A549 (cell line): ENCODE data around the gene SSR3. TPM values are rescaled to one million over a fixed set of nuclear protein-coding genes. Genes with fewer than 3 reads are reported as not detected.

Experiments
- ATAC-seq, 2 experiments: fragments of 200-7000 bp in 1 of 2; fragments of >200 bp in 1 of 2; cut with Nextera tagmentation in 1 of 2; cut with Tn5 transposase in 1 of 2; 3 replicates each; pipeline versions ENCODE4 v1.8.0 to v1.9.1; 2018 to 2020; ENCODE audit warnings: mild to moderate bottlenecking in 1 of 2, moderate library complexity in 1 of 2
- CTCF ChIA-PET: fragments of 300-600 bp; sonication (Branson Sonifier 250); formaldehyde crosslinking; extraction: SDS; loops from one replicate; lab custom pipeline; 2021; ENCODE audit warnings: antibody characterized with exemption, inconsistent platforms; lab: Yijun Ruan, JAX
- POLR2A ChIA-PET: fragments of 350-600 bp; formaldehyde crosslinking; extraction: SDS; loops from one replicate; lab custom pipeline; 2021; ENCODE audit warnings: antibody characterized with exemption, inconsistent platforms; lab: Yijun Ruan, JAX
- DNase-seq, 2 experiments: peaks; one replicate each; pipeline versions ENCODE4 v3.0.0 to v3.0.0-alpha.2; 2011 to 2016; ENCODE audit warnings: low read depth in 1 of 2, low spot score in 1 of 2
- FAIRE-seq: peaks from 2 replicates; lab custom pipeline; 2011; peaks lifted over from hg19 to GRCh38; lab: Jason Lieb, UNC
- H3K27ac ChIP-seq, 2 experiments: fragments of >200 bp; sonication (Bioruptor Twin); formaldehyde crosslinking; 3 replicates each; pipeline ENCODE4 v1.5.1; 2016 to 2017
- H3K4me1 ChIP-seq: fragments of >200 bp; sonication (Bioruptor Twin); formaldehyde crosslinking; 3 replicates; pipeline ENCODE4 v1.6.1; 2016
- H3K4me2 ChIP-seq: fragments of >200 bp; sonication (Bioruptor Twin); formaldehyde crosslinking; 3 replicates; pipeline ENCODE4 v1.6.1; 2016
- H3K4me3 ChIP-seq: fragments of >200 bp; sonication (Bioruptor Twin); formaldehyde crosslinking; 3 replicates; pipeline ENCODE4 v1.5.1; 2016
- H3K9me3 ChIP-seq: fragments of >200 bp; sonication (Bioruptor Twin); formaldehyde crosslinking; 3 replicates; pipeline ENCODE4 v1.6.1; 2016
- BHLHE40 ChIP-seq: IDR thresholded peaks from 2 replicates; pipeline ENCODE4 v1.6.1; 2012; ENCODE audit warnings: low read depth, low read length, inconsistent platforms
- CBX2 ChIP-seq: fragments of 200-600 bp; sonication (generic); IDR thresholded peaks from 2 replicates; pipeline ENCODE4 v1.6.1; 2016; ENCODE audit warnings: low read depth, mild to moderate bottlenecking, borderline replicate concordance
- CHD4 ChIP-seq: fragments of 200-600 bp; sonication (generic); IDR thresholded peaks from 2 replicates; pipeline ENCODE4 v1.6.1; 2016; ENCODE audit warnings: antibody characterized with exemption, mild to moderate bottlenecking, borderline replicate concordance
- EHMT2 ChIP-seq: fragments of 200-600 bp; sonication (generic); IDR thresholded peaks from 2 replicates; pipeline ENCODE4 v1.6.1; 2016; ENCODE audit warnings: antibody characterized with exemption, low read depth, mild to moderate bottlenecking, moderate library complexity
- EP300 ChIP-seq, 2 experiments: fragments of >200 bp; sonication (Bioruptor Twin); formaldehyde crosslinking; IDR thresholded peaks; 2 replicates in 1 of 2; 3 replicates in 1 of 2; pipeline ENCODE4 v1.6.1; 2016 to 2017
- FOSL2 ChIP-seq, 2 experiments: fragments of 450-650 bp in 1 of 2; fragments of >200 bp in 1 of 2; sonication (Bioruptor Twin) in 1 of 2; formaldehyde crosslinking; IDR thresholded peaks; 2 replicates each; pipeline versions ENCODE4 v1.5.0 to v1.6.1; 2016 to 2020; ENCODE audit warnings: mild to moderate bottlenecking in 1 of 2, moderate library complexity in 1 of 2
- FOXS1 ChIP-seq: fragments of 250-450 bp; sonication (Bioruptor Pico); IDR thresholded peaks from 2 replicates; pipeline ENCODE4 v1.5.0; 2020; ENCODE audit warnings: mild to moderate bottlenecking, moderate library complexity
- MAZ ChIP-seq: fragments of 150-350 bp; IDR thresholded peaks from 2 replicates; pipeline ENCODE4 v1.6.1; 2014; ENCODE audit warnings: antibody characterized with exemption, low read depth, low read length, borderline replicate concordance
- NR3C1 ChIP-seq: fragments of >200 bp; sonication (Bioruptor Twin); formaldehyde crosslinking; IDR thresholded peaks from 3 replicates; pipeline ENCODE4 v1.6.1; 2017
- POLR2A ChIP-seq: IDR thresholded peaks from 2 replicates; pipeline ENCODE4 v1.6.1; 2012; ENCODE audit warnings: mild to moderate bottlenecking, low read length
- POLR2AphosphoS2 ChIP-seq: conservative IDR thresholded peaks from 2 replicates; pipeline ENCODE4 v1.6.1; 2012; ENCODE audit warnings: low read length, improper control_type of control experiment, inconsistent platforms
- RFX5 ChIP-seq: fragments of 450-650 bp; IDR thresholded peaks from 2 replicates; pipeline ENCODE4 v1.7.1; 2014; ENCODE audit warnings: antibody characterized with exemption, mild to moderate bottlenecking, moderate library complexity
- SMC3 ChIP-seq: fragments of >200 bp; sonication (Bioruptor Twin); formaldehyde crosslinking; IDR thresholded peaks from 3 replicates; pipeline ENCODE4 v1.6.1; 2018; ENCODE audit warnings: inconsistent platforms
- ZNF302 ChIP-seq: fragments of 250-450 bp; sonication (Bioruptor Pico); IDR thresholded peaks from 2 replicates; pipeline ENCODE4 v1.9.0; 2021; ENCODE audit warnings: inconsistent platforms, mild to moderate bottlenecking, moderate library complexity
- WGBS: methylation state at CpG from one replicate; pipeline ENCODE4 v1.1.6; 2017; ENCODE audit errors: missing lambda C conversion rate; 5-methylcytosine and 5-hydroxymethylcytosine counted together
- polyA plus RNA-seq, 4 experiments: library from polyadenylated mRNA; depleted of rRNA in 3 of 4; stranded (reverse); fragments of >200 nt; fragmentation: RNase III in 1 of 4; extraction: RNeasy Plus Mini Kit Qiagen cat#74134 plus additional on column Dnase treatment in 1 of 4; gene quantifications; 2 replicates in 3 of 4; 3 replicates in 1 of 4; pipeline ENCODE4 v1.2.3, GENCODE V29; 2011 to 2017
- TF ChIP-seq, protein P1 (sequence below): fragments of 250-450 bp; sonication (Bioruptor Pico); IDR thresholded peaks from 2 replicates; pipeline ENCODE4 v1.5.0; 2020; ENCODE audit warnings: low read depth, mild to moderate bottlenecking, moderate library complexity
- TF ChIP-seq, protein P2 (sequence below): fragments of >200 bp; sonication (Bioruptor Twin); formaldehyde crosslinking; IDR thresholded peaks from 3 replicates; pipeline ENCODE4 v1.6.1; 2016
- TF ChIP-seq, protein P3 (sequence below): fragments of >200 bp; sonication (Bioruptor Twin); formaldehyde crosslinking; IDR thresholded peaks from 3 replicates; pipeline ENCODE4 v1.5.1; 2016
- TF ChIP-seq, protein P4 (sequence below): fragments of 200-600 bp; sonication (generic); IDR thresholded peaks from 2 replicates; pipeline ENCODE4 v1.6.1; 2016; ENCODE audit warnings: antibody characterized with exemption, mild to moderate bottlenecking, moderate library complexity

SSR3 gene
- polyA plus RNA-seq, 2 of the 4 experiments (the other 2 are of a cell fraction), result 154 to 187 TPM

DNA sequence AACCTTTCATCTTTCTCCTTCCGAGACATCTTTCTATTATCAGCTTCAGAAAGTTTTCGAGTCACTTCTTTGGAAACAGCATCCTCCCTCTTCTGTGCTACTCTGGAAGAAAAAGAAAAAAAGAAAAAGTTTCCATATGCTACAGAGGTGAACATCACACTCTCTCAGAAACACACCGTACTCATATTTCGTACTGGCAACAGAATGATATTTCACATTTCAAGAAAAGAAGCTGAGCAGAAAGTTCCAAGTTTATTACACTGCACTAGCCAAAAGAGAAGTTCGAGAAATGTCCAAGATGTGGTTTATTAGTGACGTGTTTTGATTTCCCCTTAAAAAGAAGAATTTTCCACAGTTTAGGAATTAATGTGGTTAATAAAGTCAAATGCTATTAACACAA lies 6.0 kb downstream of the SSR3 start:
- no peak overlapping the region for H3K4me2 ChIP-seq
- no peaks in the 10 kb centered on the region for H3K9me3 ChIP-seq
- no peak for ATAC-seq
- no peak for FAIRE-seq
- ChIA-PET POLR2A (no interaction called here), CTCF (interaction anchor here (0.8 to 3.0 kb wide), 6 partner anchors 7 to 588 kb away, joined by 3 to 12 read pairs (median 6); no protein-coding TSS in a partner anchor)
- H3K27ac ChIP-seq, result no peak overlapping the region
- TF ChIP-seq ZNF302 (CRISPR knock-in tag), result no peak
- no peak for TF ChIP-seq POLR2AphosphoS2
- no peak for TF ChIP-seq SMC3
- TF ChIP-seq, protein P1, sequence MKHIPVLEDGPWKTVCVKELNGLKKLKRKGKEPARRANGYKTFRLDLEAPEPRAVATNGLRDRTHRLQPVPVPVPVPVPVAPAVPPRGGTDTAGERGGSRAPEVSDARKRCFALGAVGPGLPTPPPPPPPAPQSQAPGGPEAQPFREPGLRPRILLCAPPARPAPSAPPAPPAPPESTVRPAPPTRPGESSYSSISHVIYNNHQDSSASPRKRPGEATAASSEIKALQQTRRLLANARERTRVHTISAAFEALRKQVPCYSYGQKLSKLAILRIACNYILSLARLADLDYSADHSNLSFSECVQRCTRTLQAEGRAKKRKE, result no peak
- no peak for TF ChIP-seq MAZ
- TF ChIP-seq CBX2, result no peak
- no peak for TF ChIP-seq NR3C1
- H3K4me1 ChIP-seq, result peaks cover 12% of the 10 kb centered on the region; the same call in 2 of the 3 replicates
- 93% methylated on average over 6 of the region's 6 CpGs for WGBS
- H3K4me3 ChIP-seq, result no peak overlapping the region
- no peak for DNase-seq

DNA sequence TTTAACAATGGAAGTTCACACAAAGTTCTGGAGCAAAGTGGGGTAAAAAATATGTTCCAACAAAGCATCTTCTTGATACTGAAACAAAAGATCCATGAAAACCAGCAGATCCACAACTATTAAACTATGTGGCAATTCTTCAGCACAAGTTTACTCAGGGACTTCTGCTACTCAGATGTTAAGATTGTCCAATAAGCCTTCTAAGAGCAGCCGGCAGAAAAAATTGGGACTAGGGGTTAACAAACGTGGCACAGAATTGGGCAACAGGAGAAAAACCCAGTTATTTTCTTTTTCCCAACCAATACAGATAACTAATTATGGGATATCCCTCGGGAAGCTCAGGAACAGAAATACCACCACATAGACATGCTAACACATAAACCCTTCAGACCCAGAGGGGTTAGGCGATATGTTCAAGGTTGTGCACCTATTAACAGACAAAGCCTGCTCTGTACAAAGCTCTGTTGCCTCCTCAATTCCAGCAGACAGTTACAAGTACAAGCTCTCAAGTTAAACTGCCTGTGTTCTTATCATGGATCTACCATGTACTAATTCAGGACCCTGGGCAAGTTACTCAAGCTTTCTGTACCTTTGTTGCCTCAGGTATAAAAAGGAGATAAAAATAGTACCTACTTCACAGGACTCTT lies 6.8 kb downstream of the SSR3 start:
- Histone ChIP-seq H3K4me3 (no peak overlapping the region), H3K27ac (no peak overlapping the region), H3K9me3 (no peaks in the 10 kb centered on the region), H3K4me2 (no peak overlapping the region), H3K4me1 (peaks cover 8% of the 10 kb centered on the region; the same call in 2 of the 3 replicates)
- FAIRE-seq, result no peak
- ATAC-seq, result no peak
- WGBS, result 81% methylated on average over 4 of the region's 4 CpGs
- TF ChIP-seq, protein P2, sequence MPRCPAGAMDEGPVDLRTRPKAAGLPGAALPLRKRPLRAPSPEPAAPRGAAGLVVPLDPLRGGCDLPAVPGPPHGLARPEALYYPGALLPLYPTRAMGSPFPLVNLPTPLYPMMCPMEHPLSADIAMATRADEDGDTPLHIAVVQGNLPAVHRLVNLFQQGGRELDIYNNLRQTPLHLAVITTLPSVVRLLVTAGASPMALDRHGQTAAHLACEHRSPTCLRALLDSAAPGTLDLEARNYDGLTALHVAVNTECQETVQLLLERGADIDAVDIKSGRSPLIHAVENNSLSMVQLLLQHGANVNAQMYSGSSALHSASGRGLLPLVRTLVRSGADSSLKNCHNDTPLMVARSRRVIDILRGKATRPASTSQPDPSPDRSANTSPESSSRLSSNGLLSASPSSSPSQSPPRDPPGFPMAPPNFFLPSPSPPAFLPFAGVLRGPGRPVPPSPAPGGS, result 0 out of 3 replicates have a peak, but pooled peaks have one; percentile 5
- TF ChIP-seq FOSL2 (IDR thresholded peaks at IDR 0.05) (no peak), FOSL2 (CRISPR knock-in tag; IDR thresholded peaks at IDR 0.05) (no peak), POLR2A (no peak), FOXS1 (CRISPR knock-in tag) (no peak)
- TF ChIP-seq, protein P3, sequence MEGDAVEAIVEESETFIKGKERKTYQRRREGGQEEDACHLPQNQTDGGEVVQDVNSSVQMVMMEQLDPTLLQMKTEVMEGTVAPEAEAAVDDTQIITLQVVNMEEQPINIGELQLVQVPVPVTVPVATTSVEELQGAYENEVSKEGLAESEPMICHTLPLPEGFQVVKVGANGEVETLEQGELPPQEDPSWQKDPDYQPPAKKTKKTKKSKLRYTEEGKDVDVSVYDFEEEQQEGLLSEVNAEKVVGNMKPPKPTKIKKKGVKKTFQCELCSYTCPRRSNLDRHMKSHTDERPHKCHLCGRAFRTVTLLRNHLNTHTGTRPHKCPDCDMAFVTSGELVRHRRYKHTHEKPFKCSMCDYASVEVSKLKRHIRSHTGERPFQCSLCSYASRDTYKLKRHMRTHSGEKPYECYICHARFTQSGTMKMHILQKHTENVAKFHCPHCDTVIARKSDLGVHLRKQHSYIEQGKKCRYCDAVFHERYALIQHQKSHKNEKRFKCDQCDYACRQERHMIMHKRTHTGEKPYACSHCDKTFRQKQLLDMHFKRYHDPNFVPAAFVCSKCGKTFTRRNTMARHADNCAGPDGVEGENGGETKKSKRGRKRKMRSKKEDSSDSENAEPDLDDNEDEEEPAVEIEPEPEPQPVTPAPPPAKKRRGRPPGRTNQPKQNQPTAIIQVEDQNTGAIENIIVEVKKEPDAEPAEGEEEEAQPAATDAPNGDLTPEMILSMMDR, result no peak
- POLR2A ChIA-PET, result no interaction called here
- CTCF ChIA-PET, result interaction anchor here (1.3 to 3.0 kb wide), 4 partner anchors 13 to 589 kb away, joined by 6 to 8 read pairs (median 7); no protein-coding TSS in a partner anchor
- DNase-seq, result no peak

DNA sequence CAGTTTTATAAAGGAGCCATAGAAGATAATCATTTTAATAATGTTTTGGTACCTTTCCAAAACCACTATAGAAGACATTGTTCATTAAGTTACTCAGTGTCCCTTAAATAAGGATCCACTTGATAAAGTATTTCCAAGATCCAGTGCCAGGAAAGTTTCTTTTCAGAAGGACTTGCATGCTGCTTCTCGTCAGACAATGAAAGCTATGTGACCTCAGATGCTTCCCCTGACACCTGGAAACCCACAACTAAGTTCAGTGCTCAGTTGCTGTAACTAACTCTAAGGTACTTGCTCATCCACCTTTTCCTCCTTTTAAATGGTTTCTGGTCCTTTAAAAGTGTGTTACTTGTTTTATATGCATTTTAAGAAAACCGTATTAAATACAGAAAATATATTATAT lies 7.3 kb downstream of the SSR3 start:
- FAIRE-seq (no peak), ATAC-seq (no peak), DNase-seq (no peak)
- Histone ChIP-seq H3K27ac (no peak overlapping the region), H3K4me1 (peaks cover 3% of the 10 kb centered on the region; the same call in 1 of the 3 replicates), H3K4me2 (no peak overlapping the region), H3K4me3 (no peak overlapping the region), H3K9me3 (no peaks in the 10 kb centered on the region)
- ChIA-PET POLR2A (no interaction called here), CTCF (interaction anchor here (1.2 to 3.0 kb wide), 7 partner anchors 9 to 589 kb away, joined by 3 to 8 read pairs (median 6); no protein-coding TSS in a partner anchor)
- TF ChIP-seq BHLHE40, result no peak
- no peak for TF ChIP-seq CHD4
- no peak for TF ChIP-seq EHMT2
- TF ChIP-seq, protein P4, sequence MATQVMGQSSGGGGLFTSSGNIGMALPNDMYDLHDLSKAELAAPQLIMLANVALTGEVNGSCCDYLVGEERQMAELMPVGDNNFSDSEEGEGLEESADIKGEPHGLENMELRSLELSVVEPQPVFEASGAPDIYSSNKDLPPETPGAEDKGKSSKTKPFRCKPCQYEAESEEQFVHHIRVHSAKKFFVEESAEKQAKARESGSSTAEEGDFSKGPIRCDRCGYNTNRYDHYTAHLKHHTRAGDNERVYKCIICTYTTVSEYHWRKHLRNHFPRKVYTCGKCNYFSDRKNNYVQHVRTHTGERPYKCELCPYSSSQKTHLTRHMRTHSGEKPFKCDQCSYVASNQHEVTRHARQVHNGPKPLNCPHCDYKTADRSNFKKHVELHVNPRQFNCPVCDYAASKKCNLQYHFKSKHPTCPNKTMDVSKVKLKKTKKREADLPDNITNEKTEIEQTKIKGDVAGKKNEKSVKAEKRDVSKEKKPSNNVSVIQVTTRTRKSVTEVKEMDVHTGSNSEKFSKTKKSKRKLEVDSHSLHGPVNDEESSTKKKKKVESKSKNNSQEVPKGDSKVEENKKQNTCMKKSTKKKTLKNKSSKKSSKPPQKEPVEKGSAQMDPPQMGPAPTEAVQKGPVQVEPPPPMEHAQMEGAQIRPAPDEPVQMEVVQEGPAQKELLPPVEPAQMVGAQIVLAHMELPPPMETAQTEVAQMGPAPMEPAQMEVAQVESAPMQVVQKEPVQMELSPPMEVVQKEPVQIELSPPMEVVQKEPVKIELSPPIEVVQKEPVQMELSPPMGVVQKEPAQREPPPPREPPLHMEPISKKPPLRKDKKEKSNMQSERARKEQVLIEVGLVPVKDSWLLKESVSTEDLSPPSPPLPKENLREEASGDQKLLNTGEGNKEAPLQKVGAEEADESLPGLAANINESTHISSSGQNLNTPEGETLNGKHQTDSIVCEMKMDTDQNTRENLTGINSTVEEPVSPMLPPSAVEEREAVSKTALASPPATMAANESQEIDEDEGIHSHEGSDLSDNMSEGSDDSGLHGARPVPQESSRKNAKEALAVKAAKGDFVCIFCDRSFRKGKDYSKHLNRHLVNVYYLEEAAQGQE, result no peak
- TF ChIP-seq RFX5, result no peak
- TF ChIP-seq, protein P1, result no peak
- TF ChIP-seq EP300 (IDR thresholded peaks at IDR 0.05), result no peak
- WGBS, result 82% methylated on average over 2 of the region's 2 CpGs
